ENCODE data around the gene ENOX1. TPM values are rescaled to one million over a fixed set of nuclear protein-coding genes. Genes with fewer than 3 reads are reported as not detected.

Gene ENOX1
- polyA plus RNA-seq, 1 donor = 3.0 TPM

DNA sequence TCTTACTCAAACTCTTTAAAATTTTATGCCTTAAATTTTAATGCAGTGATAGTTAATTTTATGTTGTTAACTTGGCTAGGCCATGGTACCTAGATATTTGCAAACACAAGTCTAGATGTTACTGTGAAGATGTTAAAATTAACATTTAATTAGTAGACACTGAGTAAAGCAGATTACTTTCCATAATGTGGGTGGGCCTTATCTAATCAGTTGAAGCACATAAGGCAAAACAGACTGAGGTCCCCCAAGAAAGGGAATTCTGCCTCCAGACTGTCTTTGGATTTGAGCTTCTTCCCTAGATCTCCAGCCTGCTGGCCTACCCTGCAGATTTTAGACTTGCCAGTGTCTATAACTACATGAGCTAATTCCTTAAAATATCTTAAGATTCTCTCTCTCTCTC is 294.0 kb downstream of the ENOX1 start:
- Histone ChIP-seq H3K9me3 (ENCODE audit: control insufficient read depth, low read depth, low read length) (no peaks in the 10 kb centered on the region), H3K27me3 (ENCODE audit: control insufficient read depth, insufficient read depth, low read length) (no peaks in the 10 kb centered on the region), H3K4me3 (ENCODE audit: low read length) (no peak overlapping the region), H3K4me1 (ENCODE audit: control insufficient read depth, insufficient read depth, low read length) (no peaks in the 10 kb centered on the region), H3K36me3 (ENCODE audit: control insufficient read depth, insufficient read depth, low read length) (no peaks in the 10 kb centered on the region), H3K27ac (ENCODE audit: low read length) (no peak overlapping the region)
- no peak for DNase-seq

DNA sequence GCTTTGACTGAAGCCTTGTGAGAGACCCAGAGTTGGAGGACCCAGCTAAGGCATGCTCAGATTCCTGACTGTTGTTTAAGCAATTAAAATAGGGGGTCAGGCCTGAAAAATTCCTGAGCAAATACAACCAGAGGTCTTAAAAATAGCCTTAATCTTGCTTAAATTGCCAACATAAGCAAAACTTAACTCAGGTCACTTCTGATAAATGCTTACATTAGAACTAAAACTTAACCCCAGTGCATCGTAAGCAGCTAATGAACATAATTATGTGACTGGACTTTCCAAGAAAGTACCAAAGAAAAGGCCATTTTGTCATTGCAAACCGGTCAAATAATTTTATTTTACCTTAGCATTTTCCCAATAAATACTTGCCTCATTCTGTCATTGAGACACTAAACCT is 294.5 kb downstream of the ENOX1 start:
- WGBS (ENCODE audit: insufficient coverage, low lambda C conversion rate) = 100% methylated on average over 1 of the region's 2 CpGs
- DNase-seq = no peak
- Histone ChIP-seq H3K4me3 (ENCODE audit: low read length) (no peak overlapping the region), H3K36me3 (ENCODE audit: control insufficient read depth, insufficient read depth, low read length) (no peaks in the 10 kb centered on the region), H3K27ac (ENCODE audit: low read length) (no peak overlapping the region), H3K9me3 (ENCODE audit: control insufficient read depth, low read depth, low read length) (no peaks in the 10 kb centered on the region), H3K4me1 (ENCODE audit: control insufficient read depth, insufficient read depth, low read length) (no peaks in the 10 kb centered on the region), H3K27me3 (ENCODE audit: control insufficient read depth, insufficient read depth, low read length) (no peaks in the 10 kb centered on the region)

DNA sequence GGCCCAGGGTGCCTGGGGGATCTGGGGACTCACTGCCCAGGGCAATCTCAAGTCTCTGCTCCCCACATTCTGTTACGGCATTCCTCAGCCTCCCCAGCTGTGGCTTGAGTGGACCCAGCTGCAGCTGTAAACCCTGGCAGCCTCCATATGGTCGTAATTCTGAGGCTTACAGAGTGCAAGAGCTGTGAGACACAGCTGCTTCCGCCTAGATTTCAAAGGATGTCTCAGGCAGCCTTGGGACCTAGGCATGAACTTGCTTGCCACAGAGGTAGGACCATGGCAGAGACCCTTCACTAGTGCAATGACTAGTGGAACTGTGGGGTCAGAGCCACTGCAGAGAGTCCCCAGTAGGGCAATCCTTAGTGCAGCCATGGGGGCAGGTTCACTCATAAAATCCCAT is 297.5 kb downstream of the ENOX1 start:
- H3K9me3 ChIP-seq (ENCODE audit: control insufficient read depth, low read depth, low read length) = no peaks in the 10 kb centered on the region
- no peaks in the 10 kb centered on the region for H3K36me3 ChIP-seq (ENCODE audit: control insufficient read depth, insufficient read depth, low read length)
- peak in 1 of 2 donors; percentile 11 for DNase-seq
- no CpG with 5 or more reads among the region's 3 CpGs for WGBS (ENCODE audit: insufficient coverage, low lambda C conversion rate)
- no peaks in the 10 kb centered on the region for H3K4me1 ChIP-seq (ENCODE audit: control insufficient read depth, insufficient read depth, low read length)
- H3K27ac ChIP-seq (ENCODE audit: low read length) = no peak overlapping the region
- no peaks in the 10 kb centered on the region for H3K27me3 ChIP-seq (ENCODE audit: control insufficient read depth, insufficient read depth, low read length)
- H3K4me3 ChIP-seq (ENCODE audit: low read length) = no peak overlapping the region

DNA sequence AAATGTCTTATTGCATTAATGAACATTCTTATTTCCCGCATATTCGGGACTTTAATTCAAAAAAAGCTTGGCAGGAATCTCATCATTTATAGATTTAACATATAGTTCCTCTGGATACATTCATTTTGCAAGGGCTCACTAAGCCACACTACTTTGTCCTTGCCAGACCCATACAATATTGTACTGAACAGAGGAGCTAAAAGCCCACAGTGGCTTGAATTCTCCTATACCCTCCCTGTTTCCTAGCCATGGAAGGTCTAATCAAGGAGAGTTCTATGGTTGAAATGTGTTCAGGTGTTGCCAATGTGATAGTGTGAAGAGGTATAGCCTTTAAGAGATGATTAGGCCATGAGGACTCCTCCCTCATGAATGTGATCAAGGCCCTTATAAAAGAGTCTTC is 298.9 kb downstream of the ENOX1 start:
- H3K4me1 ChIP-seq (ENCODE audit: control insufficient read depth, insufficient read depth, low read length) = no peaks in the 10 kb centered on the region
- H3K36me3 ChIP-seq (ENCODE audit: control insufficient read depth, insufficient read depth, low read length) = no peaks in the 10 kb centered on the region
- no peak for DNase-seq
- H3K4me3 ChIP-seq (ENCODE audit: low read length) = no peak overlapping the region
- no peaks in the 10 kb centered on the region for H3K27me3 ChIP-seq (ENCODE audit: control insufficient read depth, insufficient read depth, low read length)
- 93% methylated on average over 2 of the region's 2 CpGs for WGBS (ENCODE audit: insufficient coverage, low lambda C conversion rate)
- no peaks in the 10 kb centered on the region for H3K9me3 ChIP-seq (ENCODE audit: control insufficient read depth, low read depth, low read length)
- H3K27ac ChIP-seq (ENCODE audit: low read length) = no peak overlapping the region

DNA sequence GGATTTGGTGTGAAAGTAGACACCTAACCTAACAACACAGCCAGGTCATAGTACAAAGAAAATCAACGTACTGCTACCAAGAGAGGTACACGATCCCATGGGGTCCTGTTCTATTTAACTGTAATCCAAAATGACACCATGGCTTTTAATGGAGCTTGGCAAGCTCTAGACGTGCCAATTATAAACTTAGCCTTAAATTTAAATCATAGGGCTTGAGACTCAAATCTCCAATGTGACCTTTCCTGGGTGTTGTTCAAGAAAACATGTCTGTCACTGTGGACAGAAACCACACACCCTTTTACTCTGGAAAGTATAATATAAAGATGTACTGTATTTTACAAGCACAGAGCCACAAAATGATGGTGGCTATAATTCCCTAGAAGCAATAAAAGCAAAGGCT is 299.3 kb downstream of the ENOX1 start:
- Histone ChIP-seq H3K4me1 (ENCODE audit: control insufficient read depth, insufficient read depth, low read length) (no peaks in the 10 kb centered on the region), H3K9me3 (ENCODE audit: control insufficient read depth, low read depth, low read length) (no peaks in the 10 kb centered on the region), H3K27ac (ENCODE audit: low read length) (no peak overlapping the region), H3K27me3 (ENCODE audit: control insufficient read depth, insufficient read depth, low read length) (peaks cover 3% of the 10 kb centered on the region), H3K4me3 (ENCODE audit: low read length) (no peak overlapping the region), H3K36me3 (ENCODE audit: control insufficient read depth, insufficient read depth, low read length) (no peaks in the 10 kb centered on the region)
- no peak for DNase-seq
- WGBS (ENCODE audit: insufficient coverage, low lambda C conversion rate) = no CpG with 5 or more reads among the region's 3 CpGs

DNA sequence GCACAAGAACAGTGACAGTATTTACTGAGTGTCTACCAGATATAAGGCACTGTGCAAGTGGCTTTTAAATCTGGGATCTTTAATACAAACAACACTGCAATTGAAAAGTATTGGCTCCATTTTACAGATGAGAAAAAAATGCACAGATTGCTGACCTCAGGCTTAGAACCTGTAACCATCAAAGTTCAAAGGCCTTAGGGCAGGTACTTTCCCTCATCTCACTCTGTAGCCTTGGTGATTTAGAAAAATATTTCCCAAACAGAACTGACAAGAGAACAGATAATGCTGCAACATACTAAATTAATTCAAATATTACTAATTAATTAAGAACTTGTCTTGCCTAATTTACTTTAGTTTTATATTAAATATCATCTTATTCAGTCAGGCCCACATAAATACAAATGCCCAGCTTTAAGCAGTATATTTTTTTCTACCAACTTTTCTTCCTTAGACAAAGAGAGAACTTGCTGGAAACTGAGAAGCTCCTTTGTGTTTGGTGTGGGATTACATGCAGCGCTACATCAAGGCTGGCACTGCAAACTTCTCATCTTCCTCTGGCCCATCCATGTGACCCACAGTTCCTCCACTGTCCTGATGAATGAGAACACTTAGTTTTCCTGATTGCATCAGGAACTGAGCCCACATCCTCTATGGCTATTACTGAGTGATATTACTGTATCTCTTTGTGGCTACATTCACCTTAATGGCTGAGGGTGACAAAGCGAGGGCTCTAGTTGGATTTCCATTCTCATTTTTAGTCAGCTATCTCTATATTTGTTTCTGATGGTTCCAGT is 302.1 kb downstream of the ENOX1 start:
- DNase-seq = no peak
- Histone ChIP-seq H3K4me1 (ENCODE audit: control insufficient read depth, insufficient read depth, low read length) (no peaks in the 10 kb centered on the region), H3K36me3 (ENCODE audit: control insufficient read depth, insufficient read depth, low read length) (no peaks in the 10 kb centered on the region), H3K27me3 (ENCODE audit: control insufficient read depth, insufficient read depth, low read length) (peaks cover 3% of the 10 kb centered on the region), H3K9me3 (ENCODE audit: control insufficient read depth, low read depth, low read length) (no peaks in the 10 kb centered on the region), H3K4me3 (ENCODE audit: low read length) (no peak overlapping the region), H3K27ac (ENCODE audit: low read length) (no peak overlapping the region)
- WGBS (ENCODE audit: insufficient coverage, low lambda C conversion rate) = 100% methylated on average over 1 of the region's 2 CpGs

DNA sequence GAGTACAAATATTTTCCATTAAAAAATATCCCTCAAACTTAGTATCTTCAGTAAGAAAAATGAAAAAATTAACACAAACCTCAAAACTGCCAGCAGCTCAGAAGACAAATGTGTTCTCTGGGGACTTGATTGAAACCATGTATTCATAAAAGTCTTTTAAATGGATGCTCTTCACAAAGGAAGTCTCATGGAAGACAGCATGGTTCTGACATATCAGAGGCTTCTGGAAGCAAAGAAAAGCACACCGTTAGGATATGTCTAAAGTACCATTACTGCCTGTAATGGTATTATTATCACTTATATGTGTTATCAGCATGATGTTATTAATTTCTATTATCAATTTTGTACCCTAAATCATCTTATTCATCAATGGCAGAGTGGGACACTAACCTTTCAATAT is 302.8 kb downstream of the ENOX1 start:
- Histone ChIP-seq H3K27ac (ENCODE audit: low read length) (no peak overlapping the region), H3K4me3 (ENCODE audit: low read length) (no peak overlapping the region), H3K4me1 (ENCODE audit: control insufficient read depth, insufficient read depth, low read length) (no peaks in the 10 kb centered on the region), H3K36me3 (ENCODE audit: control insufficient read depth, insufficient read depth, low read length) (no peaks in the 10 kb centered on the region), H3K27me3 (ENCODE audit: control insufficient read depth, insufficient read depth, low read length) (peaks cover 3% of the 10 kb centered on the region), H3K9me3 (ENCODE audit: control insufficient read depth, low read depth, low read length) (no peaks in the 10 kb centered on the region)
- no peak for DNase-seq
- no CpG with 5 or more reads among the region's 1 CpG for WGBS (ENCODE audit: insufficient coverage, low lambda C conversion rate)

DNA sequence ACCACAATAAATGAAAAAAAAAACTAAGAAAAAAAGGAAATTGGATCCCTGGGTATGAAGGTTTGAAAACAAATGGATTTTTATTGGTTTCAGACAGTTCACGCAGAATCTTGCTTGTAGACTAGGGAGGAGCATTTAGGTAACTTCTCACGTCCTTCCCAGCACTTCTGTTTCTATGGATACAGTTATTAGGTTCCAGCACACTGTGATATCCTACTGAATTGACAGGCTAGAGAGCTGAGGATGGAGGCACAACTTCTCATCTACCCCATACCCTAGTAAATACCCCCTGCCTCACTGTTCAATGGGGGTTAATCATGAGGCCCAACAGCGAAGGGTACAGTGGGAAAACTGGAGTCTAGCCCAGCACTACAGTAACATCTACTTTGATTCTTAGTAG is 304.1 kb downstream of the ENOX1 start:
- Histone ChIP-seq H3K4me3 (ENCODE audit: low read length) (no peak overlapping the region), H3K27ac (ENCODE audit: low read length) (no peak overlapping the region), H3K4me1 (ENCODE audit: control insufficient read depth, insufficient read depth, low read length) (no peaks in the 10 kb centered on the region), H3K27me3 (ENCODE audit: control insufficient read depth, insufficient read depth, low read length) (peaks cover 3% of the 10 kb centered on the region), H3K36me3 (ENCODE audit: control insufficient read depth, insufficient read depth, low read length) (no peaks in the 10 kb centered on the region), H3K9me3 (ENCODE audit: control insufficient read depth, low read depth, low read length) (no peaks in the 10 kb centered on the region)
- no CpG with 5 or more reads among the region's 3 CpGs for WGBS (ENCODE audit: insufficient coverage, low lambda C conversion rate)
- no peak for DNase-seq

DNA sequence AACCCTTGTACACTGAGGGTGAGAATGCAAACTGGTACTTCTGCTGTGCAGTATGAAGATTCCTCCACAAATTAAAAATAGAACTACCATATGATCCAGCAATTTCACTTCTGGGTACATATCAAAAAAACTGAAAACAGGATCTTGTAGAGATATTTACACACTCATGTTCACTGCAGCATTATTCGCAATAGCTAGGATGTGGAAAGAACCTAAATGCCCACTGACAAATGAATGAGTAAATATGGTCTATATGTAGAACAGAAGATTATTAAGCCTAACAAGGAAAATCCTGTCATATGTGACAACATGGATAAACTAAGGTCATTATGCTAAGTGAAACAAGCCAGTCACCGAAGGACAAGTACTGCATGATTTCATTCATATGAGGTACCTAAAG is 304.7 kb downstream of the ENOX1 start:
- Histone ChIP-seq H3K4me1 (ENCODE audit: control insufficient read depth, insufficient read depth, low read length) (no peaks in the 10 kb centered on the region), H3K9me3 (ENCODE audit: control insufficient read depth, low read depth, low read length) (no peaks in the 10 kb centered on the region), H3K36me3 (ENCODE audit: control insufficient read depth, insufficient read depth, low read length) (no peaks in the 10 kb centered on the region), H3K27me3 (ENCODE audit: control insufficient read depth, insufficient read depth, low read length) (peaks cover 3% of the 10 kb centered on the region), H3K27ac (ENCODE audit: low read length) (no peak overlapping the region), H3K4me3 (ENCODE audit: low read length) (no peak overlapping the region)
- no peak for DNase-seq
- WGBS (ENCODE audit: insufficient coverage, low lambda C conversion rate) = no CpG with 5 or more reads among the region's 2 CpGs

DNA sequence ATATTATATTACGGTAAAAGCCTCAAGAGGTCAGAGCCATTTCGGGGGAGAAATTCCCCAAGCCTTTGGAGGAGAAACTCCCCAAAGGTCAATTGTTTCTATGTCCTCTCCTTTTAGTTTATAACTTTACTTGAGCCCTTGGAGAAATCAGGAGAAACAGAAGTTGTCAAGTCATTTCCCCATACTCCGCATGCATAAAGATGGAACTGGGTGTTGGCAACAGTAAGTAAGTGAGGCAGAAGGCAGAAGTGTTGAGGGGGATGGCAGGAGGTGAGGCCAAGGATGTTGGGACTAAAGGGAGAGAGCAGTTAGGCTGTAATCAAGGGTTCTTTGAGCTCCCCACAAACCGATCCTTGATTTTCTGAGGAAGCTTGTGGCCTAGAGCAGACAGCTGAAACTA is 307.9 kb downstream of the ENOX1 start:
- Histone ChIP-seq H3K27me3 (ENCODE audit: control insufficient read depth, insufficient read depth, low read length) (peaks cover 3% of the 10 kb centered on the region), H3K36me3 (ENCODE audit: control insufficient read depth, insufficient read depth, low read length) (no peaks in the 10 kb centered on the region), H3K4me1 (ENCODE audit: control insufficient read depth, insufficient read depth, low read length) (no peaks in the 10 kb centered on the region), H3K4me3 (ENCODE audit: low read length) (no peak overlapping the region), H3K9me3 (ENCODE audit: control insufficient read depth, low read depth, low read length) (no peaks in the 10 kb centered on the region), H3K27ac (ENCODE audit: low read length) (no peak overlapping the region)
- no peak for DNase-seq
- no CpG with 5 or more reads among the region's 4 CpGs for WGBS (ENCODE audit: insufficient coverage, low lambda C conversion rate)

DNA sequence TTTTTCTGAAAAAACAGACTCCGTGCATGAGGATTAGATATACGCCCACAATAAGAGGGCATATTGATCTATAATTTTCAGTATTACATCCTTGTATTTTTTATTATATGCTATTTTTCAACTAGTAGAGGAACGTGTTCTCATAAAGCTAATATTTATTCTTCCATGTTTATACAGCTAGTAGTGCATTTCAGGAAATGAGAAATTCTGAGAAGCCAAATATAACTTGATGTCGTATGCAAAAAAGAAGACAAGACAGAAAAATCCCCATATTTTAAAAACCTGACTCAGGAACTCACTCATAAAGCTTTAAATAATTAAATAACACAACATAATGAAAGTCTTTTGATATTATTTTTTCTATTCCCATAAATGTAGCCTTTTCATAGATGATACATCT is 308.6 kb downstream of the ENOX1 start:
- H3K4me3 ChIP-seq (ENCODE audit: low read length) = no peak overlapping the region
- no peaks in the 10 kb centered on the region for H3K4me1 ChIP-seq (ENCODE audit: control insufficient read depth, insufficient read depth, low read length)
- 58% methylated on average over 3 of the region's 4 CpGs for WGBS (ENCODE audit: insufficient coverage, low lambda C conversion rate)
- no peaks in the 10 kb centered on the region for H3K36me3 ChIP-seq (ENCODE audit: control insufficient read depth, insufficient read depth, low read length)
- no peak overlapping the region for H3K27ac ChIP-seq (ENCODE audit: low read length)
- no peak for DNase-seq
- H3K27me3 ChIP-seq (ENCODE audit: control insufficient read depth, insufficient read depth, low read length) = peaks cover 3% of the 10 kb centered on the region
- no peaks in the 10 kb centered on the region for H3K9me3 ChIP-seq (ENCODE audit: control insufficient read depth, low read depth, low read length)

Measured in large intestine (tissue), 3 donors.